GM12892 (cell line): ENCODE results near the gene DPP4.
"Not testable (repeated sequence)": the region's sequence is repeated elsewhere in the genome, so short reads cannot be mapped to it uniquely, and the experiment has no call there.

Experiments
- DNase-seq: peaks from one replicate; pipeline ENCODE4 v3.0.0; 2011; ENCODE audit not compliant: insufficient read length
- FAIRE-seq: peaks from 2 replicates; lab custom pipeline; 2011; peaks lifted over from hg19 to GRCh38; lab: Jason Lieb, UNC
- POLR2A ChIP-seq: IDR thresholded peaks from 2 replicates; pipeline ENCODE4 v1.6.1; 2011; ENCODE audit warnings: low read depth, low read length, control low read depth
- POLR2AphosphoS5 ChIP-seq: IDR thresholded peaks from 2 replicates; pipeline ENCODE4 v1.6.1; 2011; ENCODE audit warnings: low read depth, low read length, control low read depth
- TAF1 ChIP-seq: IDR thresholded peaks from 2 replicates; pipeline ENCODE4 v1.6.1; 2011; ENCODE audit warnings: low read depth, mild to moderate bottlenecking, control low read depth, low read length, borderline replicate concordance

The DPP4 gene

GRCh38 chr2:161990741-161991140 is 83.3 kb downstream of the DPP4 start:
- DNase-seq (no peak), FAIRE-seq (no peak)
- TF ChIP-seq TAF1 = no peak
- TF ChIP-seq POLR2AphosphoS5 = no peak
- no peak for TF ChIP-seq POLR2A

GRCh38 chr2:161990036-161990435 is 84.0 kb downstream of the DPP4 start:
- TF ChIP-seq TAF1 (no peak), POLR2A (no peak), POLR2AphosphoS5 (no peak)
- DNase-seq = no peak
- FAIRE-seq = no peak

DNA sequence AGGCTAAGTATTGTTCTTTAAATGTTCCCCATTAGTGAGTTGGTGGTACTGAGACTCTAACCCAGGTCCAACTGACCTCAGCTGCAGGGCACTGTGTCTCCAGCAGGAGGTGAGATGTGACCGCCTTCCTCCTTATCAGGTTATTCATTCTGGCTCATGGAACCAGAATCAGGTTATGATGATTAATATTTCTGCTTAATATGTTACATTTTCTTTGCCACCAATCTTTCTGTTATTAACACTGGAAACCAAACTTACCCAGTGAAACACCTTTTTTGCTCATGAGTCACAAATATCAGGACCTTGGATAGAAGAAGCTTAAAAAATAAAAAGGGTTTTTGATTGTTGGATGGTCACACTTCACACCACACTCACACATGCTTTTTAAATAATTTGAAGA is 85.4 kb downstream of the DPP4 start:
- DNase-seq = no peak
- TF ChIP-seq POLR2A (no peak), TAF1 (no peak), POLR2AphosphoS5 (no peak)
- FAIRE-seq = no peak

DNA sequence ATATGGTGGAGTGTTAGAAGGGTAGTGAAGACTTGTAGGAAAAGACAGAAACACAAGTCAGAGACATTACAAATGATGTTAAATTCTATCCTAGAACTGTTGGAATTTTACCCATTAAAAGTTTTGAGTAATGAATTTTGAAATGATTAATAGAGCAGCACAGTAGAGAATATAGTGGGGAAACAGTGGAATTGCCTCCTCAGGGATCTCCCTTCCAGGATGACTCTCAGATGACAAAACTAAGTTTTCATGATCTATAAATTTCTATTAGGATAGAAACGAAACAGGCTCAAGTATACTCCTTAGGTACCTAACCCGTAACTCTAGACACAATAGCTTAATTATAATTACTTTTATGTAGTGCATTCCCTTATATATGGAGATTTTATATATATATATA is 86.7 kb downstream of the DPP4 start:
- FAIRE-seq (no peak), DNase-seq (no peak)
- TF ChIP-seq POLR2AphosphoS5 (no peak), POLR2A (no peak), TAF1 (no peak)

- no peak for TF ChIP-seq POLR2A
- TF ChIP-seq TAF1 = no peak
- no peak for TF ChIP-seq POLR2AphosphoS5
- DNase-seq = no peak
- no peak for FAIRE-seq
These were observed 90.1 kb downstream of the DPP4 start for GRCh38 chr2:161983866-161984265.

DNA sequence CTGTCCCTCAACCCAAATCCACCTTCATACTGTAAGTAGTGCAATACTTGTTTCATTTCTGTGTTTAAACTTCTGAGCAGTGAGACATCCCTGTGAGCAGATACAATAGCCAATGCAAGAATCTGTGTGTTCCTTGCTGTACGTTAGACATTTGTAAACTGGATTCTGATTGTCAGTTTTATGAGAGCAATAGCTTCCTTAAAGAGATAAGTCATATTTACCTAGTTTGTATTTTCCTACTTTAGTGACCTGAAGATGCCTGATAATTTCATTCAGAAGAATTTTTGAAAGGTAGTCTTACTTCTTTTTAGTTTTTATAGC is 90.7 kb downstream of the DPP4 start:
- TF ChIP-seq POLR2A (no peak), POLR2AphosphoS5 (no peak), TAF1 (no peak)
- FAIRE-seq = no peak

GRCh38 chr2:161982548-161983330 is 91.3 kb downstream of the DPP4 start:
- DNase-seq = no peak
- TF ChIP-seq TAF1 (no peak), POLR2AphosphoS5 (no peak), POLR2A (no peak)
- FAIRE-seq = no peak

More for the DNA sequence above, 90.7 kb downstream of the DPP4 start:
- no peak for DNase-seq

DNA sequence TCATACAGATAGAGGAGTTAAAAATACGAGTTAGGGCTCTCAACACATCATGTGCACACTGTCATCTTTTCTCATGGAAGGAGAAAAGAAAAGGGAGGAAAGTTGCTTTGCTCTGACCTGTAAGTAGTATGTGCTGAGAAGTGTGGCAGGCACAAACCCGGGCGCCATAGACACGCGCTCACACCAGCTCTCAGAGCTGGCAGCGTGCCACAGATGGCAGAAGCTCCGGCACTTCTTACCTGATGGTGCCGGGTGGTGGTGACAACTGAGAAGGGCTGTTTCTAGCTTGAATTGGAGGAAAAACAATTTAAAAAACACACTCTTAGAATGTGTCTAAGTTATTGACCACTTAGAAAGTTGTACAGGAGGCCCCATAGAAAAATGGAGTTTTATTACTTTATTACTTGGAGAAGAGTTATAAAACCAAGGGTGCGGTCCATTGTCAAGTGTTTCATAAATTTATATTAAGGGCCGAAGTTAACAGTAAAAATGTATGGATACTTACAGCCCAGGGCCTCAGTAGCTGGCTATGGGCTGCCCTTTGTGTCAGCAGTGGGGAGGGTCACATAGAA is 92.2 kb downstream of the DPP4 start:
- DNase-seq = no peak
- TF ChIP-seq POLR2A (no peak), POLR2AphosphoS5 (no peak), TAF1 (no peak)
- no peak for FAIRE-seq

- FAIRE-seq (no peak), DNase-seq (no peak)
- no peak for TF ChIP-seq TAF1
These were observed 93.0 kb downstream of the DPP4 start for GRCh38 chr2:161980976-161981375.

DNA sequence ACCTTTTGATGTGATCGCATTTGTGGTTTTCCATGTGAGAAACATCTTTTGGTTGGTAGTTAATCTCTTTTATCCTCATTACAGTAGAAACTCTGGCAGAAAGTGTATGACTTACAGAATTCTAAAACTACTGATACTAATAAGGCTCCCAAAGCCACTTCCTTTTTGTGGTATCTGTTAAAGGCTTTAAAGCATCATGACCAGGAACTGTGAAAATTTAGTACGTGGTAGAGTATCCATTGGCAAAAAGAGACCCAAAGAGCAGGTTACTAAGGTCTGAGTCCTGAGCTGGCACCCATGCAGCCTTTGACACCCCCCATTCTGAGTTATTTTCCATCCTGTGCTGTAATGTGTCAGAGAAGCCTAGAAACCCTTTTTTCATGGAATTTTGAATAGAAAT is 94.5 kb downstream of the DPP4 start:
- FAIRE-seq (no peak), DNase-seq (no peak)
- TF ChIP-seq POLR2A (no peak), POLR2AphosphoS5 (no peak), TAF1 (no peak)

GRCh38 chr2:161977926-161978325 is 96.1 kb downstream of the DPP4 start:
- DNase-seq, FAIRE-seq: not testable (repeated sequence)

DNA sequence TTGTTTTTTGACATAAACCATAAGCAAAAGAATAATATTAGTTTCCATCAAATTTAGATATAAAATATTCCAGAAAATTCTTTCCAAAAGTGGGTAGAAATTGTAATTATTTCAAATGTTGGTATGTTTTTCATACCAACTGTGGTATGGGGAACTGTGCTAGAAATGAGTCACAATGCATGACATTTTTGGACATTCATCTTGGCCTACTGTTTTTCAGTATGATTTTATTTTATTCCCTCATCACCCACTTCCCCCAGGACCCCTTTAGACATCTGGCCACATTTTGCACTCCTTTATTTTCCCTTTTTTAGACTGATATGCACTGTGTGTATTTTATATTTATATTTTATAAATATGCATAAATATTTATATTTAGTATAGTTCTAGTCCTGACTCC is 97.1 kb downstream of the DPP4 start:
- no peak for DNase-seq
- no peak for FAIRE-seq
- no peak for TF ChIP-seq POLR2AphosphoS5
- no peak for TF ChIP-seq TAF1
- no peak for TF ChIP-seq POLR2A

- no peak for DNase-seq
- no peak for FAIRE-seq
- TF ChIP-seq POLR2A (no peak), POLR2AphosphoS5 (no peak), TAF1 (no peak)
These were observed 97.7 kb downstream of the DPP4 start for GRCh38 chr2:161976295-161976694.
